ENCODE measurements around the gene NUTM1.

The NUTM1 gene, protein sequence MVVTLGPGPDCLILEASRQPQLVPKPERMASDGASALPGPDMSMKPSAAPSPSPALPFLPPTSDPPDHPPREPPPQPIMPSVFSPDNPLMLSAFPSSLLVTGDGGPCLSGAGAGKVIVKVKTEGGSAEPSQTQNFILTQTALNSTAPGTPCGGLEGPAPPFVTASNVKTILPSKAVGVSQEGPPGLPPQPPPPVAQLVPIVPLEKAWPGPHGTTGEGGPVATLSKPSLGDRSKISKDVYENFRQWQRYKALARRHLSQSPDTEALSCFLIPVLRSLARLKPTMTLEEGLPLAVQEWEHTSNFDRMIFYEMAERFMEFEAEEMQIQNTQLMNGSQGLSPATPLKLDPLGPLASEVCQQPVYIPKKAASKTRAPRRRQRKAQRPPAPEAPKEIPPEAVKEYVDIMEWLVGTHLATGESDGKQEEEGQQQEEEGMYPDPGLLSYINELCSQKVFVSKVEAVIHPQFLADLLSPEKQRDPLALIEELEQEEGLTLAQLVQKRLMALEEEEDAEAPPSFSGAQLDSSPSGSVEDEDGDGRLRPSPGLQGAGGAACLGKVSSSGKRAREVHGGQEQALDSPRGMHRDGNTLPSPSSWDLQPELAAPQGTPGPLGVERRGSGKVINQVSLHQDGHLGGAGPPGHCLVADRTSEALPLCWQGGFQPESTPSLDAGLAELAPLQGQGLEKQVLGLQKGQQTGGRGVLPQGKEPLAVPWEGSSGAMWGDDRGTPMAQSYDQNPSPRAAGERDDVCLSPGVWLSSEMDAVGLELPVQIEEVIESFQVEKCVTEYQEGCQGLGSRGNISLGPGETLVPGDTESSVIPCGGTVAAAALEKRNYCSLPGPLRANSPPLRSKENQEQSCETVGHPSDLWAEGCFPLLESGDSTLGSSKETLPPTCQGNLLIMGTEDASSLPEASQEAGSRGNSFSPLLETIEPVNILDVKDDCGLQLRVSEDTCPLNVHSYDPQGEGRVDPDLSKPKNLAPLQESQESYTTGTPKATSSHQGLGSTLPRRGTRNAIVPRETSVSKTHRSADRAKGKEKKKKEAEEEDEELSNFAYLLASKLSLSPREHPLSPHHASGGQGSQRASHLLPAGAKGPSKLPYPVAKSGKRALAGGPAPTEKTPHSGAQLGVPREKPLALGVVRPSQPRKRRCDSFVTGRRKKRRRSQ

DNA sequence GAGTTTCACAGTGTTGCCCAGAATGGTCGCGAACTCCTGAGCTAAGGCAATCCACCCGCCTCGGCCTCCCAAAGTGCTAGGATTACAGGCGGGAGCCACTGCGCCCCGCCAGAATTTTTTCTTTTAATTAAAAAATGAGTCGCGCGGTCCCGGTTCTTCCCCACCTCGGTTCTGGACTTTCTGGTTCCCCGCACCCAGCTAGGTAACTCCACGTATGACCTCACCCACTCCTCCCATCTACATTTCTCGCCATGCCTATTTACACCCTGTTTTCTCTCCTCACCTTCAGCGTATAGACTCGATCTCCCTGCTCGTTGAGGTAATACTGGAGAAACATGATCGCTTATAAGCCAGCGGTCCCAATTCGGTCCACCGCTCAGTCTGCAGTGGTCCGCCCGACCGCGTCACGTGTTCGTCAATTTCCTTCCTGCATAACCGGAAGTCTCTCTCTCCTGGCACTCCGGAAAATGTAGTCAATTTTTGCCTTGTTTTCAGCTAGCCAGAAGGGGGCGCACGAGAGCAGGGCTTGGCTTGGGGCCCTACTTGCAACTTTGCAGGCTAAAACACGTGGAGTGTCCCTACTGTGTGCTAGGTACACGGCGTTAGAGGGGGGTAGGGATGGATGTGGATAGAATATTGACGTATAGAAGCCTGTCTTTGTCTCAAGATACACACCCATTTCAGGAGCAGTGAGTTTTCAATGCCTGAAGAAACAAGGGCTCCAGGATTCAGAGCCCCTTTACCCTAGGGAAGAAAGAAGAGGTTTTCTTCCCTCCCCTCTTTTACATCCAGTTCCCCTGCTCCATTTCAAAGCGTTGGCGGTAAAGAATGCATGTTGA, at the start of gene NUTM1, which contains the start of gene NOP10:
Gene NUTM1 (plus strand): TSS at position 579 of the 839 bp plus-strand sequence. CDS start 382 bp downstream, outside the sequence.
Gene NOP10 (minus strand): TSS at position 400 of the 839 bp plus-strand sequence. CDS start 63 bp downstream, at position 337.
- Histone ChIP-seq H3K4me3 (ENCODE audit: low read depth, low read length) (peak within 1 kb of the TSS; percentile 97), H3K36me3 (replicated peaks) (peaks cover 10% of the 10 kb centered on the region), H3K27me3 (replicated peaks) (no peaks in the 10 kb centered on the region), H3K27ac (peak within 1 kb of the TSS; percentile 84)
- in situ Hi-C loops (cut with HindIII; ENCODE audit: low pct_ligation_motif_present, low sequenced_read_pairs): loop anchor here (25.0 kb wide), 1 partner anchor 106 kb away; the partner anchor contains the start of gene EMC4
- peak; percentile 90 for DNase-seq
- TF ChIP-seq, protein P1, sequence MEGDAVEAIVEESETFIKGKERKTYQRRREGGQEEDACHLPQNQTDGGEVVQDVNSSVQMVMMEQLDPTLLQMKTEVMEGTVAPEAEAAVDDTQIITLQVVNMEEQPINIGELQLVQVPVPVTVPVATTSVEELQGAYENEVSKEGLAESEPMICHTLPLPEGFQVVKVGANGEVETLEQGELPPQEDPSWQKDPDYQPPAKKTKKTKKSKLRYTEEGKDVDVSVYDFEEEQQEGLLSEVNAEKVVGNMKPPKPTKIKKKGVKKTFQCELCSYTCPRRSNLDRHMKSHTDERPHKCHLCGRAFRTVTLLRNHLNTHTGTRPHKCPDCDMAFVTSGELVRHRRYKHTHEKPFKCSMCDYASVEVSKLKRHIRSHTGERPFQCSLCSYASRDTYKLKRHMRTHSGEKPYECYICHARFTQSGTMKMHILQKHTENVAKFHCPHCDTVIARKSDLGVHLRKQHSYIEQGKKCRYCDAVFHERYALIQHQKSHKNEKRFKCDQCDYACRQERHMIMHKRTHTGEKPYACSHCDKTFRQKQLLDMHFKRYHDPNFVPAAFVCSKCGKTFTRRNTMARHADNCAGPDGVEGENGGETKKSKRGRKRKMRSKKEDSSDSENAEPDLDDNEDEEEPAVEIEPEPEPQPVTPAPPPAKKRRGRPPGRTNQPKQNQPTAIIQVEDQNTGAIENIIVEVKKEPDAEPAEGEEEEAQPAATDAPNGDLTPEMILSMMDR (IDR thresholded peaks at IDR 0.05; ENCODE audit: low read depth, low read length, missing control alignments): peak; percentile 97

DNA sequence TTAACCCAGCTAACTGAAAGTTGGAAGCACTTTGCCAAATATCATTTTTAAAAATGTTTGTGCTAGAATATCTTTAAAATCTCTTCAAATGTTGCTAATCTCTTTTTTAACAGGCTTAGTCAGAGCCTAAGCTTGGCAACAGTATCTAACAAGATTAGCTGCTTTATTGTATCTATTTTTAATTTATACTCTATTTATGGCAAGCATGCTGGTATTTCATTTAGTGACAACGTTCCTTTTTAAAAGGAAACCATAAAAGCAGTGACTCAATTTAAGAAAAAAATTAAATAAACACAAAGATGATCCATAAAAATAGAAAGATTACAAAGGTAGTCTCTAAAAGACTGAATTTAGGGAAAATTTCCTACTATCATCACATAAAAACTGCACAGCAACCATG, 46.1 kb upstream of the NUTM1 start:
- no peak for DNase-seq
- Histone ChIP-seq H3K27me3 (replicated peaks) (no peaks in the 10 kb centered on the region), H3K36me3 (replicated peaks) (no peaks in the 10 kb centered on the region), H3K27ac (no peak overlapping the region), H3K4me3 (ENCODE audit: low read depth, low read length) (no peak overlapping the region)
- TF ChIP-seq, protein P1 (IDR thresholded peaks at IDR 0.05; ENCODE audit: low read depth, low read length, missing control alignments): no peak
- in situ Hi-C loops (cut with HindIII; ENCODE audit: low pct_ligation_motif_present, low sequenced_read_pairs): no loop called here

DNA sequence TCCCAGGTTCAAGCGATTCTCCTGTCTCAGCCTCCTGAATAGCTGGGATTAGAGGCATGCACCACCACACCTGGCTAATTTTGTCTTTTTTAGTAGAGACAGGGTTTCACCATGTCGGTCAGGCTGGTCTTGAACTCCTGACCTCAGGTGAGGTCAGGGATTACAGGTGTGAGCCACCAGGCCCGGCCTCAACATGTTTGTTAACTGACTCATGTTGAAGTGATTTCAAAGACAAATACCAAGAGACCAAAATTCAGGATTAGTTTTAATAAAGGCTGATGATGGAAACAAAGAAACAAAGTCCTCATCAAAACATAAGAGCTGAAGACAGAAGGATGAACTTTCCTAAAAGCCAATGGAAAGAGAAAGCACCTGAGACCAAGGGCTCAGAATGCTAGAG, 42.1 kb upstream of the NUTM1 start:
- Histone ChIP-seq H3K36me3 (replicated peaks) (no peaks in the 10 kb centered on the region), H3K27ac (no peak overlapping the region), H3K27me3 (replicated peaks) (no peaks in the 10 kb centered on the region), H3K4me3 (ENCODE audit: low read depth, low read length) (no peak overlapping the region)
- in situ Hi-C loops (cut with HindIII; ENCODE audit: low pct_ligation_motif_present, low sequenced_read_pairs): no loop called here
- DNase-seq: no peak
- TF ChIP-seq, protein P1 (IDR thresholded peaks at IDR 0.05; ENCODE audit: low read depth, low read length, missing control alignments): no peak

DNA sequence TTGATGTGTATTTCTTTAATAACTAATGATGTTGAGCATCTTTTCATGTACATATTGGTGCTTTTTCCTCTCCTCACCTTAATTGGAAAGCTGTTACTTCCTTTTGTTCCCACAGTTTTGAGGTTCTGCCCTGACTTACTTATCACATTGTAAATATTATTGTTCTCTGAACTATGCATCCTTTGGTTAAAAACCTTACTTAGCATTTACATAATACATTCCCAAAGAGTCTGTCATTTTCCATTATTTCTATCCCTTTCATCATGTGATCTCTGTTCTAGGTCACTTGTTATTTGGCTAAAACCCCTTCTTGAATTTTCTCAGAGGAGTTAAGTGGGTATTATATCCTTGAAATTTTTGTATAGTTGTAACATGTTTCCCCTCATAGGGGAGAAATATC, 38.5 kb upstream of the NUTM1 start:
- Histone ChIP-seq H3K4me3 (ENCODE audit: low read depth, low read length) (no peak overlapping the region), H3K27ac (peak overlapping the region; percentile 37), H3K36me3 (replicated peaks) (no peaks in the 10 kb centered on the region), H3K27me3 (replicated peaks) (no peaks in the 10 kb centered on the region)
- peak; percentile 27 for DNase-seq
- TF ChIP-seq, protein P1 (IDR thresholded peaks at IDR 0.05; ENCODE audit: low read depth, low read length, missing control alignments): no peak
- in situ Hi-C loops (cut with HindIII; ENCODE audit: low pct_ligation_motif_present, low sequenced_read_pairs): no loop called here

DNA sequence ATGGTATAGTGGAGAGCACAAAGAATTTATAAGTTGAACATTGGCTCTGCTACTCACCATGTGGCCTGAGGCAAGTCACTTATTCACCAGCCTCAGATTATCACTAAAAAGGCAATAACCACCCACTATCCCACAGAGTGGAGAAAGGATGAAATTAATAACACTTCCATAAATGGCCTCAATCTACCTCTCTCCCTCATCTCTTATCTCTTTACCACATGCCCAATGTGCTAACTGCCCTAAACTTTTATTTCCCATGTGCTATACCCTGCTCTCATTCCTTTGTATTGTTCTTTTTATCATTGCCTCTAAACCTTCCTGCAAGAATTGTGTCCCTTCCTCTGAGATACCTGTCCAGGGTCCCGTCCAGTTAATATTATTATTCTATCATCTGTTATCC, 31.6 kb upstream of the NUTM1 start:
- TF ChIP-seq, protein P1 (IDR thresholded peaks at IDR 0.05; ENCODE audit: low read depth, low read length, missing control alignments): no peak
- no peaks in the 10 kb centered on the region for H3K36me3 ChIP-seq (replicated peaks)
- no peaks in the 10 kb centered on the region for H3K27me3 ChIP-seq (replicated peaks)
- no peak for DNase-seq
- no peak overlapping the region for H3K27ac ChIP-seq
- in situ Hi-C loops (cut with HindIII; ENCODE audit: low pct_ligation_motif_present, low sequenced_read_pairs): no loop called here
- H3K4me3 ChIP-seq (ENCODE audit: low read depth, low read length): no peak overlapping the region
